SK-N-SH (cell line): ENCODE results near the gene ISOC1. TPM values are rescaled to one million over a fixed set of nuclear protein-coding genes. Genes with fewer than 3 reads are reported as not detected.

Experiments
- CTCF ChIA-PET: fragments of 300-600, 350-600 bp; formaldehyde crosslinking; extraction: SDS; loops from one replicate; lab custom pipeline; 2021; lab: Yijun Ruan, JAX
- POLR2A ChIA-PET: fragments of 350-600 bp; sonication (Branson Sonifier 250); formaldehyde crosslinking; extraction: SDS; loops from one replicate; lab custom pipeline; 2020; ENCODE audit warnings: antibody characterized with exemption, inconsistent platforms; lab: Yijun Ruan, JAX
- DNase-seq: peaks from one replicate; pipeline ENCODE4 v3.0.0; 2012
- H2AFZ ChIP-seq: fragments of 200-600 bp; sonication (generic); 2 replicates; pipeline ENCODE4 v1.8.1; 2016; ENCODE audit warnings: antibody characterized with exemption, mild to moderate bottlenecking, low read depth
- H3F3A ChIP-seq: fragments of 200-600 bp; sonication (generic); replicated peaks from 2 replicates; pipeline ENCODE3; 2016; ENCODE audit warnings: antibody characterized with exemption, mild to moderate bottlenecking; ENCODE audit not compliant: insufficient read depth
- H3K27ac ChIP-seq, 2 experiments: fragments of 200-500 bp in 1 of 2; fragments of 200-600 bp in 1 of 2; sonication (Bioruptor generic) in 1 of 2; sonication (generic), shearing (Covaris generic) in 1 of 2; 2 replicates each; pipeline versions ENCODE4 v1.5.1 to v1.6.1; 2014 to 2016; ENCODE audit warnings: low read depth in 2 of 2, inconsistent platforms in 1 of 2, low read length in 1 of 2, mild to moderate bottlenecking in 1 of 2, mixed read lengths in 1 of 2
- H3K27me3 ChIP-seq: fragments of 200-600 bp; sonication (generic), shearing (Covaris generic); 2 replicates; pipeline ENCODE4 v1.6.1; 2016; ENCODE audit warnings: mixed run types; ENCODE audit not compliant: insufficient read depth
- H3K36me3 ChIP-seq, 2 experiments: fragments of 200-500 bp in 1 of 2; fragments of 200-600 bp in 1 of 2; sonication (Bioruptor generic) in 1 of 2; sonication (generic) in 1 of 2; replicated peaks in 1 of 2; 2 replicates each; pipeline versions ENCODE3 to v1.5.1; 2014 to 2016; ENCODE audit warnings: low read length in 1 of 2, mild to moderate bottlenecking in 1 of 2; ENCODE audit not compliant: insufficient read depth in 2 of 2, control insufficient read depth in 1 of 2
- H3K4me1 ChIP-seq, 2 experiments: fragments of 200-500 bp in 1 of 2; fragments of 200-600 bp in 1 of 2; sonication (Bioruptor generic) in 1 of 2; sonication (generic), shearing (Covaris generic) in 1 of 2; 2 replicates each; pipeline versions ENCODE4 v1.5.1 to v1.6.1; 2014 to 2016; ENCODE audit warnings: low read depth in 1 of 2, low read length in 1 of 2, mixed run types in 1 of 2; ENCODE audit not compliant: insufficient read depth in 2 of 2, control insufficient read depth in 1 of 2
- H3K4me2 ChIP-seq: fragments of 200-600 bp; sonication (generic), shearing (Covaris generic); 2 replicates; pipeline ENCODE4 v1.6.1; 2017; ENCODE audit warnings: mixed run types
- H3K4me3 ChIP-seq, 2 experiments: fragments of 200-500 bp in 1 of 2; fragments of 200-600 bp in 1 of 2; sonication (Bioruptor generic) in 1 of 2; sonication (generic), shearing (Covaris generic) in 1 of 2; 2 replicates each; pipeline versions ENCODE4 v1.5.1 to v1.8.1; 2014 to 2016; ENCODE audit warnings: low read depth in 2 of 2, inconsistent platforms in 1 of 2, low read length in 1 of 2, mild to moderate bottlenecking in 1 of 2, mixed read lengths in 1 of 2, moderate library complexity in 1 of 2
- H3K79me2 ChIP-seq: fragments of 200-600 bp; sonication (generic); 2 replicates; pipeline ENCODE4 v1.8.1; 2017; ENCODE audit warnings: mild to moderate bottlenecking; ENCODE audit not compliant: insufficient read depth
- H3K9ac ChIP-seq: fragments of 200-600 bp; sonication (generic); 2 replicates; pipeline ENCODE4 v1.6.1; 2017; ENCODE audit warnings: mixed run types
- H3K9me2 ChIP-seq: fragments of 200-600 bp; sonication (generic); 2 replicates; pipeline ENCODE4 v1.6.1; 2017; ENCODE audit warnings: mixed run types
- H3K9me3 ChIP-seq: fragments of 200-600 bp; sonication (generic); 2 replicates; pipeline ENCODE4 v1.6.1; 2017; ENCODE audit warnings: mixed run types, mild to moderate bottlenecking, moderate library complexity
- H4K20me1 ChIP-seq: fragments of 200-600 bp; sonication (generic); 2 replicates; pipeline ENCODE4 v1.6.1; 2017; ENCODE audit warnings: mild to moderate bottlenecking, mixed run types; ENCODE audit not compliant: insufficient read depth
- CTCF ChIP-seq: fragments of 200-600 bp; sonication (generic); IDR thresholded peaks from 2 replicates; pipeline ENCODE4 v1.6.1; 2017; ENCODE audit warnings: antibody characterized with exemption, mild to moderate bottlenecking, moderate library complexity
- ELF1 ChIP-seq: IDR thresholded peaks from 2 replicates; pipeline ENCODE4 v1.4.0; 2012
- EP300 ChIP-seq, 2 experiments: IDR thresholded peaks; 2 replicates each; pipeline versions ENCODE4 v1.4.0 to v1.6.1; 2012; ENCODE audit warnings: borderline replicate concordance in 1 of 2, low read depth in 1 of 2, low read length in 1 of 2
- EZH2phosphoT487 ChIP-seq: fragments of 200-600 bp; sonication (generic); IDR thresholded peaks from 2 replicates; pipeline ENCODE4 v1.6.1; 2017; ENCODE audit warnings: low read depth, mixed run types, mild to moderate bottlenecking, antibody characterized with exemption, moderate library complexity, borderline replicate concordance
- FOSL2 ChIP-seq: IDR thresholded peaks from 2 replicates; pipeline ENCODE4 v1.4.0; 2012; ENCODE audit warnings: low read depth, mild to moderate bottlenecking, moderate library complexity, borderline replicate concordance
- FOXM1 ChIP-seq: IDR thresholded peaks from 2 replicates; pipeline ENCODE4 v1.4.0; 2012; ENCODE audit warnings: low read depth, mild to moderate bottlenecking
- GABPA ChIP-seq: IDR thresholded peaks from 2 replicates; pipeline ENCODE4 v1.4.0; 2012; ENCODE audit warnings: low read depth, mild to moderate bottlenecking
- GATA2 ChIP-seq: sonication (generic); formaldehyde crosslinking; IDR thresholded peaks from 2 replicates; pipeline ENCODE4 v1.5.0; 2020; ENCODE audit warnings: mild to moderate bottlenecking, missing genetic modification reagents
- JUND ChIP-seq: IDR thresholded peaks from 2 replicates; pipeline ENCODE4 v1.4.0; 2012
- MXI1 ChIP-seq: IDR thresholded peaks from 2 replicates; pipeline ENCODE4 v1.6.1; 2012; ENCODE audit warnings: mild to moderate bottlenecking, low read depth, low read length, improper control_type of control experiment
- NFIC ChIP-seq: IDR thresholded peaks from 2 replicates; pipeline ENCODE4 v1.4.0; 2012; ENCODE audit warnings: borderline replicate concordance
- NRF1 ChIP-seq: IDR thresholded peaks from 2 replicates; pipeline ENCODE4 v1.6.1; 2012; ENCODE audit warnings: low read depth, mild to moderate bottlenecking, low read length
- PBX3 ChIP-seq: IDR thresholded peaks from 2 replicates; pipeline ENCODE4; 2012
- POLR2AphosphoS5 ChIP-seq: IDR thresholded peaks from 2 replicates; pipeline ENCODE4 v1.6.1; 2012; ENCODE audit warnings: low read depth, low read length
- RAD21 ChIP-seq: IDR thresholded peaks from 2 replicates; pipeline ENCODE4 v1.6.1; 2012; ENCODE audit warnings: mild to moderate bottlenecking, low read length
- RCOR1 ChIP-seq: fragments of 150-350 bp; IDR thresholded peaks from 2 replicates; pipeline ENCODE4 v1.6.1; 2017; ENCODE audit warnings: antibody characterized with exemption, low read length
- RFX5 ChIP-seq: IDR thresholded peaks from 2 replicates; pipeline ENCODE4 v1.6.1; 2012; ENCODE audit warnings: mild to moderate bottlenecking, improper control_type of control experiment, low read length
- SIN3A ChIP-seq: IDR thresholded peaks from 2 replicates; pipeline ENCODE4 v1.6.1; 2012; ENCODE audit warnings: low read depth, mild to moderate bottlenecking, low read length, moderate library complexity, borderline replicate concordance
- SMC3 ChIP-seq: IDR thresholded peaks from 2 replicates; pipeline ENCODE4 v1.6.1; 2012; ENCODE audit warnings: low read depth, low read length, improper control_type of control experiment
- TAF1 ChIP-seq: IDR thresholded peaks from 2 replicates; pipeline ENCODE4 v1.6.1; 2012; ENCODE audit warnings: low read depth, mild to moderate bottlenecking, low read length, moderate library complexity, borderline replicate concordance
- TCF12 ChIP-seq: IDR thresholded peaks from 2 replicates; pipeline ENCODE4 v1.4.0; 2012
- TEAD4 ChIP-seq: IDR thresholded peaks from 2 replicates; pipeline ENCODE4 v1.4.0; 2012; ENCODE audit warnings: mild to moderate bottlenecking, borderline replicate concordance; ENCODE audit not compliant: insufficient read depth
- YY1 ChIP-seq: IDR thresholded peaks from 2 replicates; pipeline ENCODE4 v1.4.0; 2012; ENCODE audit warnings: low read depth, mild to moderate bottlenecking
- ZBTB33 ChIP-seq: IDR thresholded peaks from 2 replicates; pipeline ENCODE4 v1.4.0; 2012; ENCODE audit warnings: low read depth, borderline replicate concordance
- WGBS: methylation state at CpG from one replicate; pipeline ENCODE4 v1.1.6; 2017; ENCODE audit warnings: low lambda C conversion rate; 5-methylcytosine and 5-hydroxymethylcytosine counted together
- polyA plus RNA-seq, 3 experiments: library from polyadenylated mRNA; depleted of rRNA; stranded (reverse); fragments of >200 nt; gene quantifications; 2 replicates each; pipeline ENCODE4 v1.2.3, GENCODE V29; 2012
- TF ChIP-seq, protein P1 (sequence below): IDR thresholded peaks from 2 replicates; pipeline ENCODE4 v1.4.0; 2012; ENCODE audit warnings: low read depth, borderline replicate concordance
- TF ChIP-seq, protein P2 (sequence below): fragments of 150-350 bp; IDR thresholded peaks from 2 replicates; pipeline ENCODE4 v1.6.1; 2016; ENCODE audit warnings: mild to moderate bottlenecking, low read depth, low read length

Gene ISOC1
- polyA plus RNA-seq (2012; rRNA removed): 20.6 and 26.2 TPM in 2 replicates
- 38.5 and 40.4 TPM in 2 replicates for polyA plus RNA-seq (2012; cell fraction: cytosol; rRNA removed)
- polyA plus RNA-seq (2012; cell fraction: nucleus; rRNA removed): 7.5 and 9.4 TPM in 2 replicates

- ChIA-PET CTCF (interaction anchor here (0.6 to 6.7 kb wide), 17 partner anchors 11 to 677 kb away, joined by 3 to 54 read pairs (median 5); partner anchors contain the start of gene SLC27A6), POLR2A (interaction anchor here (0.6 to 1.3 kb wide), 4 partner anchors 19 to 193 kb away, joined by 3 to 6 read pairs (median 4); no protein-coding TSS in a partner anchor)
- Histone ChIP-seq H3K9ac (peak within 1 kb of the TSS; percentile 64), H3K4me1 (peaks cover 0 to 29% of the 10 kb centered on the region in 2 experiments; a peak in 3 of 4 replicates), H3K9me2 (no peaks in the 10 kb centered on the region), H3F3A (peaks cover 5% of the 10 kb centered on the region), H3K4me3 (peak within 1 kb of the TSS; percentile 86 to 98), H3K27ac (peak within 1 kb of the TSS; percentile 44 to 93; a peak in 3 of 4 replicates), H3K27me3 (no peaks in the 10 kb centered on the region), H2AFZ (peak within 1 kb of the TSS; percentile 96), H3K4me2 (peak within 1 kb of the TSS; percentile 92), H3K9me3 (no peaks in the 10 kb centered on the region), H3K79me2 (peaks cover 4% of the 10 kb centered on the region; the same call in 1 of the 2 replicates), H3K36me3 (no peaks in the 10 kb centered on the region), H4K20me1 (no peaks in the 10 kb centered on the region)
- DNase-seq: peak; percentile 97
- WGBS: 1% methylated on average over 30 of the region's 87 CpGs
- TF ChIP-seq RCOR1 (no peak), POLR2AphosphoS5 (peak; percentile 52; the same call in 1 of the 2 replicates), PBX3 (no peak; the same call in 1 of the 2 replicates), YY1 (peak; percentile 85), RFX5 (no peak), ZBTB33 (0 out of 2 replicates have a peak, but pooled peaks have one; percentile 5), NRF1 (peak; percentile 84), SIN3A (no peak), MXI1 (0 out of 2 replicates have a peak, but pooled peaks have one; percentile 72), RAD21 (peak; percentile 60), FOXM1 (no peak), EP300 (IDR thresholded peaks at IDR 0.05; ENCODE audit: borderline replicate concordance in 1 of 2, low read depth in 1 of 2, low read length in 1 of 2) (no peak), GATA2 (no peak), TEAD4 (no peak), CTCF (no peak), TAF1 (peak; percentile 56), ELF1 (no peak), GABPA (no peak), SMC3 (peak; percentile 34; the same call in 1 of the 2 replicates), NFIC (no peak), TCF12 (no peak), FOSL2 (no peak), JUND (no peak), EZH2phosphoT487 (no peak)
- TF ChIP-seq, protein P1, sequence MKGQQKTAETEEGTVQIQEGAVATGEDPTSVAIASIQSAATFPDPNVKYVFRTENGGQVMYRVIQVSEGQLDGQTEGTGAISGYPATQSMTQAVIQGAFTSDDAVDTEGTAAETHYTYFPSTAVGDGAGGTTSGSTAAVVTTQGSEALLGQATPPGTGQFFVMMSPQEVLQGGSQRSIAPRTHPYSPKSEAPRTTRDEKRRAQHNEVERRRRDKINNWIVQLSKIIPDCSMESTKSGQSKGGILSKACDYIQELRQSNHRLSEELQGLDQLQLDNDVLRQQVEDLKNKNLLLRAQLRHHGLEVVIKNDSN: no peak
- TF ChIP-seq, protein P2, sequence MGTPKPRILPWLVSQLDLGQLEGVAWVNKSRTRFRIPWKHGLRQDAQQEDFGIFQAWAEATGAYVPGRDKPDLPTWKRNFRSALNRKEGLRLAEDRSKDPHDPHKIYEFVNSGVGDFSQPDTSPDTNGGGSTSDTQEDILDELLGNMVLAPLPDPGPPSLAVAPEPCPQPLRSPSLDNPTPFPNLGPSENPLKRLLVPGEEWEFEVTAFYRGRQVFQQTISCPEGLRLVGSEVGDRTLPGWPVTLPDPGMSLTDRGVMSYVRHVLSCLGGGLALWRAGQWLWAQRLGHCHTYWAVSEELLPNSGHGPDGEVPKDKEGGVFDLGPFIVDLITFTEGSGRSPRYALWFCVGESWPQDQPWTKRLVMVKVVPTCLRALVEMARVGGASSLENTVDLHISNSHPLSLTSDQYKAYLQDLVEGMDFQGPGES: no peak
Measured at GRCh38 chr5:129094087-129094923, at the start of gene ISOC1. Gene ISOC1, plus strand, starts transcription at chr5:129094749. Its CDS starts 18 bp downstream, at chr5:129094767.
